ENCODE data around the gene ABHD1. TPM values are rescaled to one million over a fixed set of nuclear protein-coding genes. Genes with fewer than 3 reads are reported as not detected.

The ABHD1 gene
- total RNA-seq, 4 donors from 2014 or later: 0.92 TPM; not detected in 3

DNA sequence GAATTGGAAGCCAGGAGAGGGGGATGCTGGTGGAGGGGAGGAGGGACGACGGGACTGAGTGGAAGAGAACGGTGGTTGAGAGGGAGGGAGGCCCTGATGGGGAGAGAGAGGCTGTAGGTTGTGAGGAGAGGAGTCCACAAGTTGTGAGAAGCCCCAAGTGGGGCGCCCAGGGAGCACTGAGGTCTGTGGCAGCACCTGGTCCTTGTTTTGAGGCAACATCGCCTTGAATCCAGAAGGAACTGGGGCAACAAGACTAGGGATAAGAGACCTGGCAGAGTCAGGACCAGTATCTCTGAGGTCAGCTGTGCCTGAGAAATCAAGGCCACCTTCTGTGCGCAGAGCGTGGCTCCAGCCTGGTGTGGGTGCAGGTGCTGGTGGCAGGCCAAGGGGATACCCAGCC is 14.5 kb downstream of the ABHD1 start:
- no peak for TF ChIP-seq CTCF (IDR thresholded peaks at IDR 0.05)
- TF ChIP-seq POLR2AphosphoS5 (IDR thresholded peaks at IDR 0.05): no peak
- TF ChIP-seq POLR2A (IDR thresholded peaks at IDR 0.05; ENCODE audit: low read depth): no peak
- no peak for TF ChIP-seq EP300 (IDR thresholded peaks at IDR 0.05)
- Histone ChIP-seq H3K36me3 (no peaks in the 10 kb centered on the region), H3K27me3 (peaks cover 0 to 3% (median 0%) of the 10 kb centered on the region in 4 donors), H3K27ac (replicated peaks in 1 of 4) (no peak overlapping the region), H3K4me3 (no peak overlapping the region), H3K9me3 (no peaks in the 10 kb centered on the region), H3K4me1 (peaks cover 6 to 10% (median 9%) of the 10 kb centered on the region in 4 donors)
- 79% methylated on average over 7 of the region's 7 CpGs for WGBS
- DNase-seq (ENCODE audit: extremely low spot score): no peak
- intact Hi-C loops (cut with DNase I): no loop called here

DNA sequence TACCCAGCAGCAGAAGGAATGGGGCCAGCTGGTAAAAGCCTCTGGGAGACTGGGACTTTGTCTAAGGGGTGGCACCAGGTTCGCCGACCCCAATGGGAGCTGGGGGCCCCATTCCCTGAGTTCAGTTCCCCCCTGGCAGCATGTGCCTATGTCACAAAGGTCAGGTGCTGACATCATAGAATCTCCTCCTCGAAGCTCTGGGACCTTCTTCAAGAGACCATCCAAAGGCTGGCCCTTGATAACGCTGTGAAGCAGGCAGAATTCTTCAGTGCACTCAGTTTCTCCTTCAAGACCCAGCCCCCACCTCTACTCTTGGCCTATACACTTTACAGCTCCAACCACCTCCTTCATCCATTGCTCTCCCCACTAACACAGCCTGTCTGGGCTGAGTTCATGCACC is 15.7 kb downstream of the ABHD1 start, which contains the start of gene PRR30:
PRR30 (minus strand) TSS at position 101 of the 400 bp plus-strand sequence. CDS start 1,081 bp downstream, outside the sequence.
- Histone ChIP-seq H3K27ac (replicated peaks in 1 of 4) (no peak within 1 kb of the TSS), H3K27me3 (peaks cover 0 to 3% (median 0%) of the 10 kb centered on the region in 4 donors), H3K36me3 (no peaks in the 10 kb centered on the region), H3K9me3 (no peaks in the 10 kb centered on the region), H3K4me1 (no peaks in the 10 kb centered on the region), H3K4me3 (no peak within 1 kb of the TSS)
- 91% methylated on average over 4 of the region's 4 CpGs for WGBS
- TF ChIP-seq POLR2A (IDR thresholded peaks at IDR 0.05; ENCODE audit: low read depth) (no peak), POLR2AphosphoS5 (IDR thresholded peaks at IDR 0.05) (no peak), EP300 (IDR thresholded peaks at IDR 0.05) (no peak), CTCF (IDR thresholded peaks at IDR 0.05) (no peak)
- intact Hi-C loops (cut with DNase I): no loop called here
- no peak for DNase-seq (ENCODE audit: extremely low spot score)

DNA sequence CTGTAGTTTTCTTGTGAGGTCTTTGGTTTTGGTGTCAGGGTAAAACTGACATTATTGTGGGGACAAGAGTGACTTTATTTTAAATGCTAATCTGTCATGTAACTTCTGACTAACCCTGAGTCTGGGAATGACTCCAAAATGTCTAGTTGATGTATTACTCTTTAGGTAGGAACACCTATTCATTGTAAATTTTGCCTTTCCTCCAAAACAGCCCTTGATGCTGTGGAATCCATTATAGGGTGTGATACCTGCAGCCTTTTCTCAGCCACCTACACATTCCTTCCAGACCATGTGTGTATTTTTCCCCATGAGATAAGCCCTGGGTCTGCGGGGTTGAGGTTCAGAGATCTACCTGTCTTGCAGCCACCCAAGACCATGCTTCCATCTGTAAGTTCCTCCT is 19.7 kb downstream of the ABHD1 start:
- no peak for DNase-seq (ENCODE audit: extremely low spot score)
- Histone ChIP-seq H3K27ac (replicated peaks in 1 of 4) (no peak overlapping the region), H3K4me3 (no peak overlapping the region), H3K9me3 (no peaks in the 10 kb centered on the region), H3K4me1 (no peaks in the 10 kb centered on the region), H3K27me3 (peaks cover 0 to 7% (median 0%) of the 10 kb centered on the region in 4 donors), H3K36me3 (no peaks in the 10 kb centered on the region)
- WGBS: 84% methylated on average over 1 of the region's 1 CpG
- intact Hi-C loops (cut with DNase I): no loop called here
- TF ChIP-seq CTCF (IDR thresholded peaks at IDR 0.05): no peak
- TF ChIP-seq EP300 (IDR thresholded peaks at IDR 0.05): no peak
- no peak for TF ChIP-seq POLR2A (IDR thresholded peaks at IDR 0.05; ENCODE audit: low read depth)
- TF ChIP-seq POLR2AphosphoS5 (IDR thresholded peaks at IDR 0.05): no peak

- DNase-seq (ENCODE audit: extremely low spot score): no peak
- Histone ChIP-seq H3K27ac (replicated peaks in 1 of 4) (no peak overlapping the region), H3K27me3 (peaks cover 0 to 19% (median 0%) of the 10 kb centered on the region in 4 donors), H3K9me3 (no peaks in the 10 kb centered on the region), H3K4me3 (no peak overlapping the region), H3K4me1 (no peaks in the 10 kb centered on the region), H3K36me3 (no peaks in the 10 kb centered on the region)
- intact Hi-C loops (cut with DNase I): no loop called here
- TF ChIP-seq POLR2A (IDR thresholded peaks at IDR 0.05; ENCODE audit: low read depth) (no peak), CTCF (IDR thresholded peaks at IDR 0.05) (no peak), EP300 (IDR thresholded peaks at IDR 0.05) (no peak), POLR2AphosphoS5 (IDR thresholded peaks at IDR 0.05) (no peak)
- WGBS: 84% methylated on average over 2 of the region's 2 CpGs
Observed at GRCh38 chr2:27145682-27146081, 22.1 kb downstream of the ABHD1 start.

DNA sequence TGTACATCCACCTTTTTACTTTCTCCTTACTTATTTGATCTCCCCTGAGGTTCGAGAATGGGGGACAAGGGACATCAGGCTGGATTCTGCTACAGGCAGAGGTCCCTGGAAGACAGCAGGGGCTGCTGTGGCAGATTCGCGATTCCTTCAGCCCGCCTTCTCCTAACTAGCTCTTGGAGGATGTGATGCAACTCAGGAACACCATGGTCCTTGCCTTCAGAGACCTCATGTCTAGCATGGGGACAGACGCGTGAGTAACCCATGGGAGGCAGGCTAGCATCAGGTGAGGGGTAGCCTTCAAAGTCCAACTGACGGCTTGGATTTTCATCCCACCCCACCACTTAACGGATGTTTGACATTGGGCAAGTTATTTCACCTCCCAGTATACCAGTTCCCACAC is 24.3 kb downstream of the ABHD1 start:
- Histone ChIP-seq H3K4me1 (no peaks in the 10 kb centered on the region), H3K9me3 (no peaks in the 10 kb centered on the region), H3K27ac (replicated peaks in 1 of 4) (no peak overlapping the region), H3K36me3 (no peaks in the 10 kb centered on the region), H3K27me3 (peaks cover 0 to 16% (median 0%) of the 10 kb centered on the region in 4 donors), H3K4me3 (no peak overlapping the region)
- DNase-seq (ENCODE audit: extremely low spot score): no peak
- intact Hi-C loops (cut with DNase I): no loop called here
- WGBS: 92% methylated on average over 8 of the region's 8 CpGs
- no peak for TF ChIP-seq CTCF (IDR thresholded peaks at IDR 0.05)
- TF ChIP-seq EP300 (IDR thresholded peaks at IDR 0.05): no peak
- TF ChIP-seq POLR2AphosphoS5 (IDR thresholded peaks at IDR 0.05): no peak
- no peak for TF ChIP-seq POLR2A (IDR thresholded peaks at IDR 0.05; ENCODE audit: low read depth)
